Measurements from ENCODE around the gene CACNB2. TPM values are rescaled to one million over a fixed set of nuclear protein-coding genes. Genes with fewer than 3 reads are reported as not detected.

Gene CACNB2
- total RNA-seq, 1 donor = 1.3 TPM

- no peak for DNase-seq (ENCODE audit: low read depth)
- H3K4me3 ChIP-seq (ENCODE audit: low read depth, low read length) = no peak overlapping the region
- no peak for TF ChIP-seq CTCF (IDR thresholded peaks at IDR 0.05; ENCODE audit: insufficient read depth, low read depth, low read length)
These were observed 106.7 kb downstream of the CACNB2 start for GRCh38 chr10:18246967-18247366.

GRCh38 chr10:18252086-18252485 is 111.9 kb downstream of the CACNB2 start:
- no peak for TF ChIP-seq CTCF (IDR thresholded peaks at IDR 0.05; ENCODE audit: insufficient read depth, low read depth, low read length)
- no peak for DNase-seq (ENCODE audit: low read depth)
- H3K4me3 ChIP-seq (ENCODE audit: low read depth, low read length) = no peak overlapping the region

- no peak overlapping the region for H3K4me3 ChIP-seq (ENCODE audit: low read depth, low read length)
- no peak for TF ChIP-seq CTCF (IDR thresholded peaks at IDR 0.05; ENCODE audit: insufficient read depth, low read depth, low read length)
- no peak for DNase-seq (ENCODE audit: low read depth)
These were observed 113.9 kb downstream of the CACNB2 start for GRCh38 chr10:18254086-18254485.

- DNase-seq (ENCODE audit: low read depth) = no peak
- TF ChIP-seq CTCF (IDR thresholded peaks at IDR 0.05; ENCODE audit: insufficient read depth, low read depth, low read length) = no peak
These were observed 114.5 kb downstream of the CACNB2 start for GRCh38 chr10:18254692-18255091.

GRCh38 chr10:18260310-18260922 is 120.2 kb downstream of the CACNB2 start:
- no peak for TF ChIP-seq CTCF (IDR thresholded peaks at IDR 0.05; ENCODE audit: insufficient read depth, low read depth, low read length)
- no peak for DNase-seq (ENCODE audit: low read depth)
- no peak overlapping the region for H3K4me3 ChIP-seq (ENCODE audit: low read depth, low read length)

More at GRCh38 chr10:18254692-18255091, 114.5 kb downstream of the CACNB2 start:
- H3K4me3 ChIP-seq (ENCODE audit: low read depth, low read length) = no peak overlapping the region

- TF ChIP-seq CTCF (IDR thresholded peaks at IDR 0.05; ENCODE audit: insufficient read depth, low read depth, low read length) = no peak
- H3K4me3 ChIP-seq (ENCODE audit: low read depth, low read length) = no peak overlapping the region
These were observed 120.9 kb downstream of the CACNB2 start for GRCh38 chr10:18261063-18261610.

More at GRCh38 chr10:18261063-18261610, 120.9 kb downstream of the CACNB2 start:
- DNase-seq (ENCODE audit: low read depth) = no peak

All from fibroblast of villous mesenchyme (primary cell).